Mesothelial cell of epicardium (in vitro differentiated cells): ENCODE measurements around the gene TMEM198. TPM values are rescaled to one million over a fixed set of nuclear protein-coding genes. Genes with fewer than 3 reads are reported as not detected.

Source experiments
- DNase-seq, 2 experiments: peaks; one replicate each; pipeline ENCODE4 v3.0.0; 2021; ENCODE audit warnings: low spot score in 2 of 2; ENCODE audit not compliant: unreplicated experiment in 2 of 2
- H3K27ac Mint-ChIP-seq: 2 replicates; pipeline ENCODE4 v1.8.0; 2021; ENCODE audit warnings: mixed read lengths
- H3K27me3 Mint-ChIP-seq: 2 replicates; pipeline ENCODE4 v1.8.0; 2021; ENCODE audit warnings: low read depth, mixed read lengths
- H3K36me3 Mint-ChIP-seq: 2 replicates; pipeline ENCODE4 v1.8.0; 2021; ENCODE audit warnings: mixed read lengths
- H3K4me1 Mint-ChIP-seq: 2 replicates; pipeline ENCODE4 v1.8.0; 2021; ENCODE audit warnings: mixed read lengths
- H3K4me3 Mint-ChIP-seq: 2 replicates; pipeline ENCODE4 v1.8.0; 2021; ENCODE audit warnings: mild to moderate bottlenecking, moderate library complexity, mixed read lengths
- H3K9me3 Mint-ChIP-seq: 2 replicates; pipeline ENCODE4 v1.8.0; 2021; ENCODE audit warnings: mixed read lengths
- total RNA-seq: library from RNA; stranded (reverse); gene quantifications from 3 replicates; pipeline ENCODE4 v1.2.1, GENCODE V29; 2021
- TF ChIP-seq, protein P1 (sequence below): fragments of 200-600 bp; sonication (generic); IDR thresholded peaks from one replicate; pipeline ENCODE4 v1.5.0; 2021; ENCODE audit warnings: antibody characterized with exemption; ENCODE audit not compliant: unreplicated experiment

Gene TMEM198
- total RNA-seq, 1 donor from 2014 or later, result 4.0 TPM

- no peak for DNase-seq
- Mint-ChIP-seq H3K27ac (no peak overlapping the region), H3K4me3 (no peak overlapping the region), H3K27me3 (peaks cover 56% of the 10 kb centered on the region), H3K36me3 (no peaks in the 10 kb centered on the region), H3K4me1 (peaks cover 4% of the 10 kb centered on the region), H3K9me3 (no peaks in the 10 kb centered on the region)
- TF ChIP-seq, protein P1, sequence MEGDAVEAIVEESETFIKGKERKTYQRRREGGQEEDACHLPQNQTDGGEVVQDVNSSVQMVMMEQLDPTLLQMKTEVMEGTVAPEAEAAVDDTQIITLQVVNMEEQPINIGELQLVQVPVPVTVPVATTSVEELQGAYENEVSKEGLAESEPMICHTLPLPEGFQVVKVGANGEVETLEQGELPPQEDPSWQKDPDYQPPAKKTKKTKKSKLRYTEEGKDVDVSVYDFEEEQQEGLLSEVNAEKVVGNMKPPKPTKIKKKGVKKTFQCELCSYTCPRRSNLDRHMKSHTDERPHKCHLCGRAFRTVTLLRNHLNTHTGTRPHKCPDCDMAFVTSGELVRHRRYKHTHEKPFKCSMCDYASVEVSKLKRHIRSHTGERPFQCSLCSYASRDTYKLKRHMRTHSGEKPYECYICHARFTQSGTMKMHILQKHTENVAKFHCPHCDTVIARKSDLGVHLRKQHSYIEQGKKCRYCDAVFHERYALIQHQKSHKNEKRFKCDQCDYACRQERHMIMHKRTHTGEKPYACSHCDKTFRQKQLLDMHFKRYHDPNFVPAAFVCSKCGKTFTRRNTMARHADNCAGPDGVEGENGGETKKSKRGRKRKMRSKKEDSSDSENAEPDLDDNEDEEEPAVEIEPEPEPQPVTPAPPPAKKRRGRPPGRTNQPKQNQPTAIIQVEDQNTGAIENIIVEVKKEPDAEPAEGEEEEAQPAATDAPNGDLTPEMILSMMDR, result no peak
These were observed 12.0 kb upstream of the TMEM198 start for GRCh38 chr2:219531639-219532377.

GRCh38 chr2:219532378-219532649 is 11.5 kb upstream of the TMEM198 start:
- Mint-ChIP-seq H3K27ac (no peak overlapping the region), H3K36me3 (no peaks in the 10 kb centered on the region), H3K27me3 (peaks cover 51% of the 10 kb centered on the region), H3K4me3 (no peak overlapping the region), H3K4me1 (peaks cover under 1% of the 10 kb centered on the region), H3K9me3 (no peaks in the 10 kb centered on the region)
- no peak for DNase-seq
- TF ChIP-seq, protein P1, result no peak

DNA sequence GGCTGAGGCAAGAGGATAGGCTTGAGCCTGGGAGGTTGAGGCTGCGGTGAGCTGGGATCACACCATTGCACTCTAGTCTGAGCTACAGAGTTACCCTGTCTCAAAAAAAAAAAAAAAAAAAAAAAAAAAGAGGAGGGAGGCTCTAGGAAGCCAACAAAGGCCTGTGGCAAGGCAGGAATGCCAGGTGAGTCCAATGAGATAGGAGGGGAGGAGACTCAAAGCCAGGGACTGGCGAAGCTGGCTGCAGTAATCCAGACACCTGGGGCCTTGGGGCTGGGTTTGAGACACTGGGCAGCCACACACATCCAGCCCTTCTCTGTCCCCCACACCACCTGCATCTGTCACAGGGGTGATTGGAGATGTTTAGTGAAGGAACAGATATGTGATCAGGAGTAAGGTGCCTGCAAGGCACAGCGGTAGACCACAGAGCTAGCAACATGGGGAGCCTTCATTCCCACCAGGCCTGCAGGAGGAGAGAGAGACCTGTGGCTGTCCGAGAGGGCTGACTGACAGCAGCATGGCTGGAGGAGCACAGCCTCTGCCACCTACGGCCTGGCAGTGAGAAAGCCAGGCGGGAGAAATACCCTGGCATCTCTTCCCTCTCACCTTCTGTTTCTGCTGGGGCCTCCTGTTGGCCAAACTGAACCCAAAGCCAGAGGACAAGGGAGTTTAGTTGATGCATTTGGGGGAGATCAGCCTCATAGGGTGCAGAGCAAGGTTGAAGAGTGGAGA is 9.7 kb upstream of the TMEM198 start:
- Mint-ChIP-seq H3K36me3 (peaks cover 5% of the 10 kb centered on the region), H3K4me1 (peaks cover 3% of the 10 kb centered on the region), H3K4me3 (no peak overlapping the region), H3K9me3 (no peaks in the 10 kb centered on the region), H3K27me3 (peaks cover 33% of the 10 kb centered on the region), H3K27ac (no peak overlapping the region)
- TF ChIP-seq, protein P1, result no peak
- no peak for DNase-seq

DNA sequence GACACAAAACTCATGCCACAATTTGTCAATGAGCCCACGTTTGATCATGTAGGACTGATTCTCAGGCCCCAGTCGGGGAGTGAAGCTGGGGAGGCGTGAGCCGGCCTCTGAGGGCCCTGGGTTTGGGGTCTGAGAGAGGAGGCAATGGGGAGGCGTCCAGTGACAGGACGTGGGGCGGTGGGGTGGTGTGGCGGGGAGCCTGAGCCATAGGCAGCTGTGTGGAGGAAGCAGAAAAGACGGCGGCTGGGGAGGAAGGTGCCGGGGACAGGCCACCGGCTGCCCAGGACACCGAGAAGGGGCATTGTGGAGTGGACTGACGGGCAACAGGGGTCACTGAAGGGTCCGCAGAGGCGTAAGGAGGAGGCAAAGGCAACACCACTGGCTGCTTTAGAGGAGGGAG is 7.4 kb upstream of the TMEM198 start:
- no peak overlapping the region for H3K27ac Mint-ChIP-seq
- peaks cover 11% of the 10 kb centered on the region for H3K27me3 Mint-ChIP-seq
- TF ChIP-seq, protein P1, result no peak

GRCh38 chr2:219536967-219537366 is 6.9 kb upstream of the TMEM198 start:
- H3K36me3 Mint-ChIP-seq, result peaks cover 8% of the 10 kb centered on the region
- TF ChIP-seq, protein P1, result no peak
- peaks cover 5% of the 10 kb centered on the region for H3K4me1 Mint-ChIP-seq
- peaks cover 7% of the 10 kb centered on the region for H3K27me3 Mint-ChIP-seq
- DNase-seq, result no peak
- H3K27ac Mint-ChIP-seq, result no peak overlapping the region
- no peaks in the 10 kb centered on the region for H3K9me3 Mint-ChIP-seq
- H3K4me3 Mint-ChIP-seq, result no peak overlapping the region

More for the DNA sequence above, 7.4 kb upstream of the TMEM198 start:
- Mint-ChIP-seq H3K4me3 (no peak overlapping the region), H3K36me3 (peaks cover 8% of the 10 kb centered on the region), H3K9me3 (no peaks in the 10 kb centered on the region), H3K4me1 (peaks cover 3% of the 10 kb centered on the region)
- DNase-seq, result no peak
